Astrocyte of the hippocampus (primary cell): Measurements from ENCODE around the gene FAM83D.
"Not testable (repeated sequence)": the region's sequence is repeated elsewhere in the genome, so short reads cannot be mapped to it uniquely, and the experiment has no call there.

ENCODE experiments used
- DNase-seq: peaks from one replicate; pipeline ENCODE4 v3.0.0; 2011; ENCODE audit warnings: low read depth, low spot score

Gene FAM83D

DNA sequence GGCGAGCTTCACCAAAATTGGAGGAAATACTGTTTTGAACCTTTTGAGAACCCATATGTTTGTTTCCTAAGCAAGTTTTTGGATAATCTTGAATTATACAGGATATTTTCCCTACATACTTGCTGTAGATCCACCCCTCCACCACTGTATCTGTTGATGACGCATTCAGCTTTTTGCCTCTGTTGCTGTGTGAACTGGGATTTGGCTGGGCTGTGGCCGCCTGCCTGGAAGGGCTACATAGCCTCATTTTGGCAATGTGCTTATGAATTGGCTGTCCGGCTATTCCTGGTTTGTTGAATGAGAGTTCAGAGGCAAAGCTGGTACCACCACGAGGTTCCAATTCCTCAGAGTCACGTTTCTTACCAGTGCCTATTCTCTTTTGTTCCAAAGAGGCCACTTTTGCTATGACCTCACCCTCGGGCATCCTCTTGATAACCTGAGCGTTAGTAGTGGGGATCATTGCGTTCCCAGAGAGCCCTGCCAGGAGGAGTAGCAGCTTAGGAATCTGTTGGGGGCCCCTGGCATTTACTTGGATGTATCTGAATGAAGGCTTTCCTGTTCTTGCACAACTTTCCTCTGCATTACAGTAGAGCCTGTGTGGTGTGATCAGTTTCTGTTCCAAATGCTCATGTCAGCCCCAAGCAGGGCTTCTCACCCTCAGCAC is 6.4 kb downstream of the FAM83D start:
- DNase-seq: peak; percentile 62

DNA sequence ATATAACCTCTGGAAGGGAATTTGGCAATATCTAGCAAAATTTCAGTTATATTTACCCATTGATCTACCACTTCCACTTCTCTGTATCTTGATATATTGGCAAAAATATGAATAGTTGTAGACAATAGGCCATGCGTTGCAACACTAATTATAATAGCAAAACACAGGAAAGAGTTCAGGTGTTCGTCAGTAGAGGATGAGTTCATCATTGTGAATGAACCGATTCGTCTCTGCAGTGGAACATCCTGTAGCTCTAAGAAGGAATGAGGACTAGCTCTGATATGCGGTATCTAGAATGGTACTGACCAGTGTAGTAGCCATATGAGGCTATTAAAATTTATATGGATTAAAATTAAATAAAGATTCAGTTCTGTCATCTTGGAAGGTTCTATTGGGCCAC is 8.3 kb downstream of the FAM83D start:
- no peak for DNase-seq

DNA sequence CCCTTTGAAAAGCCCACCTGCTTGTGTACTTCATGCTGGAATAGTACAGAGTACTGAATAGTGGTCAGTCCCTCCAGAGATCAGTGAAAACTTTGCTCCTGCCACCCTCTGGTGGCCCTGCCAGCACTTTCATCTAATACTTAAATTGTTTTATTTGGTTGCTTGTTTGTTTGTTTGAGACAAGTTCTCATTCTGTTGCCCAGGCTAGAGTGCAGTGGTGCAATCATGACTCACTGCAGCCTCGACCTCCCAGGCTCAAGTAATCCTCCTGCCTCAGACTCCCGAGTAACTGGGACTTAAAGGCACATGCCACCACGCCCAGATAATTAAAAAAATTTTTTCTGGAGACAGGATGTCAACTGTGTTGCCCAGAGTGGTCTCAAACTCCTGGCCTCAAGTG is 9.1 kb downstream of the FAM83D start:
- no peak for DNase-seq

DNA sequence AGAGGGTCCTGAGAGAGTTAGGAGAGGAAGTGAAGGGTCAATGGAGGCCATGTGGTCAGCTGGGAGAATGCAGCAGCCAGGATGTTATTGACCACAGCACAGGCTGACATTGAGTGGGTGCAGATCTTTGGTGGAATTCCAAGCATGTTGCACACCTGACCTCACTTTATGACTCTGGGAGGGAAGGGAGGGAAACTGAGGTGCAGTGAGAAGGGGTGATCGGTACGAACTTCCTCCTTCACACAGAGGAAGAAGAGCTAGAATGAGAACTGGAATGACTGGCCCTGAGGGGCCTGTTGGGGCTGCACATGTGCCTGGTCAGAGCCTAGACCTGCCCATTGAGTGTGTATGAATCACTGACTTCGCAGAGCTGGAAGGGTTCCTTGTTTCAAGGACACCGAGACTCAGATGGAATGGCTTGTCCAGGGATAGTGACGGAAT is 9.8 kb downstream of the FAM83D start:
- DNase-seq: peak; percentile 8

DNA sequence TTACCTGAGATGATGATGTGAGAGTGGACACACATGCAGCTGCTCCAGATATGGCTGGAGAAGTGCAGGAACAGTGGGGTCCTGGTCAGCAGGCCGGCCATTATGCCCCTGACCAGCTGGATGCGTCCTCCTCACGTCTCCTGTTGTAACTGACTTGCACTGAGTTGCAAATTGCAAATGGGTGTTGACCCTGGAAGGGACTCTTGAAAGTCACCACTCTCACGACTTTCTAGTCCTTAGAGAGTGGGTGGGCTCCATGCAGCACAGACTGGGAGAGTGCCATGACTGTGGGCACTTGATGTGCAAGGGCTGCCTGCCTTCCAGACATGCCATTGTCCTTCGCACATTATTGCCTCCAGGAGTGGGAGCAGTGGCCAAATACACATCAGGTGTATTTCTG is 10.8 kb downstream of the FAM83D start:
- DNase-seq: no peak

DNA sequence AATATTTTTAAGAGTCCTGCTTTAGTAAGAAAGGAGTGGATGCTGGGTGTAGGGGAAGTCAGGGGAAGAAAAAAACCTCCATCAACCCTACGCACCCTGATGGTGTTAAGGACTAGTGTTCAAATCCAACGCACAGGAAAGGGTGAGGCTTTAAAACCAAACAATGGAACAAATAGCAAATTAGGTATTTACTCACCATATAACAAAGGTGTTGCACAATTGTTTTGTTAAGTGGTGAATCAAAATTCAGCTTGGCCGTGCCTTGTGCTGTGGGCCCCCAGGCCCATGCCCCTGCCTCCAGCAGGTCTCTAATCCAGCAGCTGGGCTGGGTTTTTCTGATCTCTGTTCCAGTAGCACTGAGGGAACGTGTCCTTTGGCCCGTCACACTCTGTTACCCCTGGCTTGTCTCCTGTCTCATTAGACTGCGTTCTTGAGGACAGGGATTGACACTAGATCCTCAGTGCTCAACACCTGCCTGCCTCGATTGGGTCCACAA is 11.8 kb downstream of the FAM83D start:
- DNase-seq: no peak

DNA sequence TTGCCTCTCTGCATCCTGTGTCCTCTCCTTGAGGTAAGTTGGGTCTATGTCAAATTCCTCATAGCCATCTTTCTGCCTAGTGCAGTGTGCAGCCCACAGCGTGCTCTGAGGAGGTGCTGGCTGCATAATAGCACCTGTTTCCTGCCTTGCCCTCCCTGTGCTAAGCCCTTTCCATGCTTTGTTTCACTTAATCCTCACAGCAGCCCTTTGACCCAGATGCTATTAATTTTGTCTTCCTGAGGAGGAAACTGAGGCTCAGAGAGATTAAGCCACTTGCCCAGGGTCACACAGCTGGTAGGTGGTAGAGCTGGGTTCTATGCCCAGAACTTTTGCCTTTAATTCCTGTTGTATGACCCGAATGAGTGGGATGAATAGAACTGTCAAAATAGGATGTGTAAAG is 13.5 kb downstream of the FAM83D start:
- no peak for DNase-seq

DNA sequence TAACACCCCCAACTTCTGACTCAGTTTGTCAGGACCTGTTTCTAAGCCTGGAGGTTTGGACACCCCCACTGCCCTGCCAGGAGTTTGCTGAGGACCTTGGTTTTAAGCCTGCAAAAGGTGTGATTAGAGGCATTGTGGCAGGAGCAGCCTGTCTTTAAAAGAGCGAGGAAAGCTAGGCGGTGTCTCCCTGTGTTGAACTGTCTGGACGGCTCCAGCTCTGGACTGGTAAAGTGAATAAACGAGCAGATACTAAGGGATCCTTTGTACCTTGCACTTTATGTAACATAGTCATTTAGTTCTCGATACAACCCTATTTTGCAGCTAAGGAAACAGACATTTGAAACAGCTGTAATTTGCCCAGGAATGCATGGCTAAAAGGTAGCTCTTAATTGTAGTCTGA is 14.4 kb downstream of the FAM83D start:
- no peak for DNase-seq

DNA sequence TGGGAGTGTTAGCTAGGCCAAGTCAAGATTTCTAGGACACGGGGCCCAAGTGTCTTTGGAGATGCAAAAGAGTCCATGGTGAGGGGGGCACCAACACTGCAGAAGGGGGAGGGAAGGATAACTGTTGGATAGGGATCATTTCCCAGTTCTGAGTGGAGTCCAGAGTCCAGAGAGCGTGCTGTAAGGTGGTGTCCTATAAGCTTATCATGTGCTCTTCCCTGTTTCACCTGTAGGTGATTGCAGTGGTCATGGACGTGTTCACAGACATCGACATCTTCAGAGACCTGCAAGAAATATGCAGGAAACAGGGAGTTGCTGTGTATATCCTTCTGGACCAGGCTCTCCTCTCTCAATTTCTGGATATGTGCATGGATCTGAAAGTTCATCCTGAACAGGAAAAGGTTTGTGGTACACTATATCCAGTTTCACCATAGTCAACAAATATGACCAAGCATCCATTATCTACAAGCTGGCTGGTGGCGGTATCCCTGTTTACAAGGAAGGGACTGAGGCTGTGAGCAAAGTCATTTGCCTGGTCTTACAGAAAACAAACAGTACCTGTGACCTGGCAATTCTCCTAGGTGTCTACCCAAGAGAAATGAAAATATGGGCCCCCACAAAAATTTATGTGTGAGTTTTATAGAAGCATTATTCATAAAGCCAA is 15.6 kb downstream of the FAM83D start:
- DNase-seq: no peak

DNA sequence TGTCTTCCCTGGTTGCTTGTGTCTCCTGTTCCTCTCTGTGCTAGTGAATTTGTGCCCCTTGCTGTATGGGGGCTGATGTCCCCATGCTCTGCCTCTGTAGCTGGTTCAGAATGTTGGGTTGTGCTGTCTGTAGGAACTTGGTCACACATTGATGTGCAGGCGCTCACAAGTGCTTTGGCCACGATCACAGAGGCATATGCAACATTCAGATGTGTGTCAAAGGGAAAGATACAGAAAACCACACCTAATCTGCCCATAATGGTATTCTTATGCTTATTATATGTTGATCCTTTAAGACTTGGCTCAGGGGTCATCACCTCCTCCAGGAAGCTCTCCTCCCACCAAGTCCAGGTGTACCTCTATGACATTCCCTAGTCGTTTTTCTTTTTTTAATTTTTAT is 18.8 kb downstream of the FAM83D start:
- no peak for DNase-seq

DNA sequence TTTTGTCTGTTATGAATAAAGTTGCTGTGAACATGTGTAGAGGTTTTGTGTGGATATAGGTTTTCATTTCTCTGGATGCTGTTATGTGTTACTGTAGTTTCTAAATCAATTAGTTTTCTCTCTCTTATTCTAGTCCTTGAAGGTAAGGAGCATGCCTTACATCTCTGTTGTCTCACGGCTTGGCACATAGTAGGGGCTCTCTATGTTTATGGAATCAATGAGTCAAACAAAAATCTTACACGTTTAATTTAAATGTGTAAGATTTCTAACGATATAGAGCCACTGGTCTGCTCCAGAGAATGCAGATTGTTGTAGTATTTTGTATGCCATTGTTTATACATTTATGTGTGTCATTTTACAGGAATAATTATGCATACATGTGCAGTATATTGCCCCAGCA is 20.6 kb downstream of the FAM83D start:
- DNase-seq: no peak

DNA sequence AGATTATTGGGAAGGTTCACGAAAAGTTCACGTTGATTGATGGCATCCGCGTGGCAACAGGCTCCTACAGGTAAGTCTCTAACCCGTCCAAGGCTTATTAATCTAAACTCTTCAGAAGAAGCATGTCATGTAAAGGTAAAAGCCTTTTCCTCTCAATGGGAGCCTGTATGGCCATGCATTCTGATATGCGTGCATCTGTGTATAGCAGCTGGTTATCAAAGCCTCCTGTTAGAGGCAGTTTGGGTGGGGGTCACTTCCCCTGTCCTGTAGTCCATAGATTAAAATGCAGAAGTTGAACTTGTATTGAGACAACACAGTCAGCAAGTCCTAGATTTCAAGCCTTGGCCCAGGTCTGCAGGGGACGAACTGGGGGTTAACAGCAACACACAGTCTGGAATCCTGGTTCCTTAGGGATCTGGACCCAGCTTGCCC is 21.7 kb downstream of the FAM83D start:
- no peak for DNase-seq

DNA sequence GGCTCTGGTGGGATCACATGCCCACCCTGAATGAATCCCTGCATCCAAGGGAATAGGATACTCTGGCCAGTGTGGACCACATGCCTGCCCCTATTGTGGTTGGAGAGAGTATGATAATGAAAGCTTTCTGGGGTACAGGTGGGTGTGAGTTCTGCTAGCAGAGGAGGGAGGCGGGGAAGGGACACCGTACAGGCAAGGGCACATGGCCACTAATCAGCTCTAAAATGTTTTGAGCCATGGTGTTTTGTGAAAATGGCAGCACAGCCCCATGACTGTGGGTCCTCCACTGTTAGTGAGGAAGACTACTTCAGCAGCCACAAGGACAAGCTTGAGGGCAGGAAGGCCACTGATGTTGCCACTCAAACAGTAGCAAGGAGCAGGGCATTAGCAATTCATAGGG is 24.0 kb downstream of the FAM83D start:
- DNase-seq: no peak

DNA sequence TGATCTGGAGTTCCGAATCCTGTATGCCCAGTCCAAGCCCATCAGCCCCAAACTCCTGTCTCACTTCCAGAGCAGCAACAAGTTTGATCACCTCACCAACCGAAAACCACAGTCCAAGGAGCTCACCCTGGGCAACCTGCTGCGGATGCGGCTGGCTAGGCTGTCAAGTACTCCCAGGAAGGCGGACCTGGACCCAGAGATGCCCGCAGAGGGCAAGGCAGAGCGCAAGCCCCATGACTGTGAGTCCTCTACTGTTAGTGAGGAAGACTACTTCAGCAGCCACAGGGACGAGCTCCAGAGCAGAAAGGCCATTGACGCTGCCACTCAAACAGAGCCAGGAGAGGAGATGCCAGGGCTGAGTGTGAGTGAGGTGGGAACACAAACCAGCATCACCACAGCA is 25.4 kb downstream of the FAM83D start:
- no peak for DNase-seq

DNA sequence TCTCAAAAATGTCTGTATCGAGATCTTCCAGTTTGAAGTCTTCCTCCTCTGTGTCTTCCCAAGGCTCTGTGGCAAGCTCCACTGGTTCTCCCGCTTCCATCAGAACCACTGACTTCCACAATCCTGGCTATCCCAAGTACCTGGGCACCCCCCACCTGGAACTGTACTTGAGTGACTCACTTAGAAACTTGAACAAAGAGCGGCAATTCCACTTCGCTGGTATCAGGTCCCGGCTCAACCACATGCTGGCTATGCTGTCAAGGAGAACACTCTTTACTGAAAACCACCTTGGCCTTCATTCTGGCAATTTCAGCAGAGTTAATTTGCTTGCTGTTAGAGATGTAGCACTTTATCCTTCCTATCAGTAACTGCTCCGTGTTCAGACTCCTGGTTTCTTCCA is 25.9 kb downstream of the FAM83D start:
- no peak for DNase-seq

DNA sequence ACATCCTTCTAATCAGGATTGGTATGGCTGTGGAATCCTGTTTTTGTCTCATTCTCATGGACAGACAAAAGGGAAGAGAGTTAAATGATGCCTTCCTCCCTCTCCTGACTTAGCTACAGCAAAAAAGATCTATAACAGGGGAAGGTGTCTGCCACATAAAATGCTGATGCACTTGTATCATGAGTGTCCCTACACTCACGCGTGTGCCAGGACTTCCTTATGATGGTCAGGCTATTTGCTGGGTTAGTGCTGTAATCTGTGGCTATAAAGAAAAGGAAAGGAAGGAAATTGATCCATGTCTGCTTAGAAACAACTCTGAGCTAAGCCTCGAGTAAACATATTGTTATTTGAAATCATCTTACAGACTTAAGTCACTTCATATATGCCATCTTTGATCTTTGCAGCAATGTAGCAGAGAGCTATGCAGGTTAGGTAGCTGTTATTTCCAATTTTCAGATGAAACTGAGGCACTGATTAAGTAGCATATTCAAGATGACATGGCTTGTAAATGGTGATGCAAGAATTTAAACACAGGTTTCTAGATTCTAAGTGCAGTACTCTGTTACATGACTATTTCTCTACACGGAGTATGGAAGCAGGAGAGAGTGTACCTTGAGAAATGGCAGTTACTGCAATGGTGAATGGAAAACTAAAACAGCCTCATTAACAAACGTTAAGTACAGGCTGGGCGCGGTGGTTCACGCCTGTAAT is 27.6 kb downstream of the FAM83D start:
- no peak for DNase-seq

DNA sequence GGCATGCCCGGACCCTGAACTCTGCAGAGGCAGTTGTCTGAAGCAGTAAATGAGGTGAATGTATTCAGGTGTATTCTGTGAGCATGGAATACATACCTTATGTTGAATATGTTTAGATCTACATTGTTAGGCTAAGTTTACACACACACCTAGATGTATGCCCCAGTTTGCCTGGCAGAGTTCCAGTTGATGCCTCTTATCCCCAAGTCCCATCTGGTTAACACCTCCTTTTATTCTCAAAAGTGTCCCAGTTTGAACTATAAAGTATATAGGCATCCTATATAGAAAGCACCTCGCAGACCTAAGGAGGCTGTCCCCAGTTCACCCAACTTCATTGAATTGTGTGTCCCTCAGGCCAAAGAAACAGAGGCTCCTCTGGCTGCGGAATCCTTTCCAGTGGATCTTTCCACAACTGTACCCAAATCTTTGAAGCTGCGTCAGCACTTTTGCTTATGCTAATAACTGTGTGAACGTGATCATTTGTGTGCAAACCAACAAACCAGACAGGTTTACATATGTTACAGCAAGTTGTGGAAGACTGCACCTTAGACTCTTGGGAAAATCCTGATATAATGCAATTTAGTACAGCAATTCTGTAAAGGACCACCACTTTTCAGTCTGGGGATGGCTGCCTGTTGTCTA is 31.1 kb downstream of the FAM83D start:
- DNase-seq: no peak

DNA sequence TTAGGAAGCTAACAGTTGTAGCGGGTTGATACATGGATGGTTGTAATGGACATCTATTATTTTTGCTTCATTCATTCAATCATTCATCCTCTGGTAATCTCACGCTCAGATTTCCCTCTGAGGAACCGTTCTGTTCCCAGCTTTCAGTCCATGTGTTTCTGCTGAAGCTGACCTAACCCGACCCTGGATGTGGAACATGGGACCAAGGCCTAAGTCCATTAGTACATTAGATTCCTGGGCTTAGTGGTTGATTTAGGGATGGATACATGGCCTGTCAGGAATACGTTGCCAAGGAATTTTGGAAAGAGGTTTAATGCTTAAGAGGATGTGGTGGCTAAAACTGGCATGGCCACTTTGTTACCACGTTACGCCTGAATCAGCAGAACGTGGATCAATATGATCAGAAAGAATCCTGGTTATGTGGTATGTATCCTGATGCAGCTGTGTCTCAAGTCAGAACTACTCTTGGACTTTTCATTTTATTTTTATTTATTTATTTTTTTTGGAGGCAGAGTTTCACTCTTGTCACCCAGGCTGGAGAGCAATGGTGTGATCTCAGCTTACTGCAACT is 31.8 kb downstream of the FAM83D start:
- DNase-seq: no peak

DNA sequence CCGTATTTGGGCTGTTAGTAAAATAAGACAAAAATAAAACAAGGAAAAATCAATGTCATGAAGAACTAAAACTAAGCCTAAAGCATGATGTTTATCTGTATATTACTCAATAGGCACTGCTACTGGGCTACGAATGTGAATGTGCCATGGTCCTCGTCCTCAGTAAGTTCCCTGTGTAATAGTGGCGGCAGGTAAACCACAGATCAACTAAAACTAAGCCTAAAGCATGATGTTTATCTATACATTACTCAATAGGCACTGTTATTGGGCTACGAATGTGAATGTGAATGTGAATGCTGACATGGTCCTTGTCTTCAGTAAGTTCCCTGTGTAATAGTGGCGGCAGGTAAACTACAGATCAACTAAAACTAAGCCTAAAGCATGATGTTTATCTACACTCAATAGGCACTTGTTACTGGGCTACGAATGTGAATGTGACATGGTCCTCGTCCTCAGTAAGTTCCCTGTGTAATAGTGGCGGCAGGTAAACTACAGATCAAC is 34.0 kb downstream of the FAM83D start:
- not testable (repeated sequence) for DNase-seq

DNA sequence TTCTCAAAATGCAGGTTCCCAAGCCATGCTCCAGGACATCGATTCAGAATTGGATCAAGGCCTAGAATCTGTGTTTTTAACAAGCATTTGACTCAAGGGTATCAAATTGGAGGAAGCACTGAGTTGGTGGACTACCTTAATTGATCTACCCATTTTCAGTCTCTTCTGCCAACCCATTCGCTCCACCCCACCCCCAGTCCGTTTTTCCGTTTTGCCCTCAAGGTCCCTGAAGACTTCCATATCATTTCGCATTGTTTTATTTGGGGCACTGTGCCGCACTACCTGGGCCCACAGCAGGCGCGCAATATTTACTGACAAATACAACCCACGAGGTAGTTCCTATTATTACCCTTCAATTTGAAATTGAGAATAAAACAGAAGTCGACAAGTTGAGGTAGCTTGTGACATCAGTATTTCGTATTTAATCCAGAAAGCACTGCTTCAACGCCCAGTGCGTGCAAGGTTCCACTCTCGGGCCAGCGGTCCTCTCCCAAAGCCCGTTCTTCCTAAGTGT is 35.4 kb downstream of the FAM83D start:
- no peak for DNase-seq
